ENCODE data around the gene RBM33.

RBM33 gene

GRCh38 chr7:155805826-155806095 is 161.3 kb downstream of the RBM33 start:
- peak overlapping the region; percentile 37 for H3K4me3 ChIP-seq (ENCODE audit: low read depth, low read length)
- DNase-seq (ENCODE audit: low read depth) = no peak
- no peak for TF ChIP-seq CTCF (IDR thresholded peaks at IDR 0.05; ENCODE audit: low read depth, low read length, missing control alignments)
- in situ Hi-C loops (cut with HindIII; ENCODE audit: low sequenced_read_pairs) = no loop called here

- peak; percentile 19 for TF ChIP-seq CTCF (IDR thresholded peaks at IDR 0.05; ENCODE audit: low read depth, low read length, missing control alignments)
- no peak for DNase-seq (ENCODE audit: low read depth)
- in situ Hi-C loops (cut with HindIII; ENCODE audit: low sequenced_read_pairs) = no loop called here
- H3K4me3 ChIP-seq (ENCODE audit: low read depth, low read length) = peak overlapping the region; percentile 37
These were observed 161.8 kb downstream of the RBM33 start for GRCh38 chr7:155806096-155806871.

GRCh38 chr7:155807065-155807671 is 162.7 kb downstream of the RBM33 start:
- in situ Hi-C loops (cut with HindIII; ENCODE audit: low sequenced_read_pairs) = no loop called here
- TF ChIP-seq CTCF (IDR thresholded peaks at IDR 0.05; ENCODE audit: low read depth, low read length, missing control alignments) = no peak
- DNase-seq (ENCODE audit: low read depth) = no peak
- H3K4me3 ChIP-seq (ENCODE audit: low read depth, low read length) = no peak overlapping the region

GRCh38 chr7:155807789-155808548 is 163.5 kb downstream of the RBM33 start:
- in situ Hi-C loops (cut with HindIII; ENCODE audit: low sequenced_read_pairs) = no loop called here
- DNase-seq (ENCODE audit: low read depth) = no peak
- H3K4me3 ChIP-seq (ENCODE audit: low read depth, low read length) = no peak overlapping the region
- no peak for TF ChIP-seq CTCF (IDR thresholded peaks at IDR 0.05; ENCODE audit: low read depth, low read length, missing control alignments)

GRCh38 chr7:155808549-155809331 is 164.3 kb downstream of the RBM33 start:
- in situ Hi-C loops (cut with HindIII; ENCODE audit: low sequenced_read_pairs) = no loop called here
- TF ChIP-seq CTCF (IDR thresholded peaks at IDR 0.05; ENCODE audit: low read depth, low read length, missing control alignments) = no peak
- no peak for DNase-seq (ENCODE audit: low read depth)
- H3K4me3 ChIP-seq (ENCODE audit: low read depth, low read length) = no peak overlapping the region

- TF ChIP-seq CTCF (IDR thresholded peaks at IDR 0.05; ENCODE audit: low read depth, low read length, missing control alignments) = no peak
- H3K4me3 ChIP-seq (ENCODE audit: low read depth, low read length) = no peak overlapping the region
- no peak for DNase-seq (ENCODE audit: low read depth)
- in situ Hi-C loops (cut with HindIII; ENCODE audit: low sequenced_read_pairs) = no loop called here
These were observed 165.0 kb downstream of the RBM33 start for GRCh38 chr7:155809332-155809946.
